Measurements from ENCODE around the gene CAMTA1. TPM values are rescaled to one million over a fixed set of nuclear protein-coding genes. Genes with fewer than 3 reads are reported as not detected.
"Not testable (repeated sequence)": the region's sequence is repeated elsewhere in the genome, so short reads cannot be mapped to it uniquely, and the experiment has no call there.

CAMTA1 gene
- total RNA-seq, 1 experiment from 2014 or later = 82.2 TPM

DNA sequence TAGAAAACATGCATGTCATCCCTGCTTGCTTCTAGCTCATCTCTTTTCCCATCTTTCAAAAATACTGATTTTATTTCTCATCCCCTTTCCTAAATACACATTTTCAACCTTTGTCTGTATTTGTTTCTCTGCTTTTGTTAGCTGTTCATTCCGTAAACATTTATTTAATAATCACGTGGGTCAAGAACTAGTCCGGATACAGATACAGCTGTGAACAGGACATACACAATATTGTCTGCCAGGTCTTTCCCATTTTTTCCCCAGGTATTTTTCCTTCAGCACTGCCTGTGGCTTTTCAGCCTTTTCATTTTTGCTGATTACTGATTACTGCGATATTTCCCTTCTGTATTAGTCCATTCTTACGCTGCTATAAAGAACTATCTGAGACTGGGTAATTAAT, 1004.6 kb downstream of the CAMTA1 start:
- TF ChIP-seq TCF7L2 (IDR thresholded peaks at IDR 0.05; ENCODE audit: low read depth, low read length) = no peak
- TF ChIP-seq, protein P1, sequence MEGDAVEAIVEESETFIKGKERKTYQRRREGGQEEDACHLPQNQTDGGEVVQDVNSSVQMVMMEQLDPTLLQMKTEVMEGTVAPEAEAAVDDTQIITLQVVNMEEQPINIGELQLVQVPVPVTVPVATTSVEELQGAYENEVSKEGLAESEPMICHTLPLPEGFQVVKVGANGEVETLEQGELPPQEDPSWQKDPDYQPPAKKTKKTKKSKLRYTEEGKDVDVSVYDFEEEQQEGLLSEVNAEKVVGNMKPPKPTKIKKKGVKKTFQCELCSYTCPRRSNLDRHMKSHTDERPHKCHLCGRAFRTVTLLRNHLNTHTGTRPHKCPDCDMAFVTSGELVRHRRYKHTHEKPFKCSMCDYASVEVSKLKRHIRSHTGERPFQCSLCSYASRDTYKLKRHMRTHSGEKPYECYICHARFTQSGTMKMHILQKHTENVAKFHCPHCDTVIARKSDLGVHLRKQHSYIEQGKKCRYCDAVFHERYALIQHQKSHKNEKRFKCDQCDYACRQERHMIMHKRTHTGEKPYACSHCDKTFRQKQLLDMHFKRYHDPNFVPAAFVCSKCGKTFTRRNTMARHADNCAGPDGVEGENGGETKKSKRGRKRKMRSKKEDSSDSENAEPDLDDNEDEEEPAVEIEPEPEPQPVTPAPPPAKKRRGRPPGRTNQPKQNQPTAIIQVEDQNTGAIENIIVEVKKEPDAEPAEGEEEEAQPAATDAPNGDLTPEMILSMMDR (IDR thresholded peaks at IDR 0.05) = no peak
- no peak for TF ChIP-seq POLR2AphosphoS5 (IDR thresholded peaks at IDR 0.05; ENCODE audit: low read depth, low read length)
- TF ChIP-seq SIN3A (IDR thresholded peaks at IDR 0.05; ENCODE audit: borderline replicate concordance, insufficient read depth, low read depth, low read length) = no peak
- TF ChIP-seq, protein P2, sequence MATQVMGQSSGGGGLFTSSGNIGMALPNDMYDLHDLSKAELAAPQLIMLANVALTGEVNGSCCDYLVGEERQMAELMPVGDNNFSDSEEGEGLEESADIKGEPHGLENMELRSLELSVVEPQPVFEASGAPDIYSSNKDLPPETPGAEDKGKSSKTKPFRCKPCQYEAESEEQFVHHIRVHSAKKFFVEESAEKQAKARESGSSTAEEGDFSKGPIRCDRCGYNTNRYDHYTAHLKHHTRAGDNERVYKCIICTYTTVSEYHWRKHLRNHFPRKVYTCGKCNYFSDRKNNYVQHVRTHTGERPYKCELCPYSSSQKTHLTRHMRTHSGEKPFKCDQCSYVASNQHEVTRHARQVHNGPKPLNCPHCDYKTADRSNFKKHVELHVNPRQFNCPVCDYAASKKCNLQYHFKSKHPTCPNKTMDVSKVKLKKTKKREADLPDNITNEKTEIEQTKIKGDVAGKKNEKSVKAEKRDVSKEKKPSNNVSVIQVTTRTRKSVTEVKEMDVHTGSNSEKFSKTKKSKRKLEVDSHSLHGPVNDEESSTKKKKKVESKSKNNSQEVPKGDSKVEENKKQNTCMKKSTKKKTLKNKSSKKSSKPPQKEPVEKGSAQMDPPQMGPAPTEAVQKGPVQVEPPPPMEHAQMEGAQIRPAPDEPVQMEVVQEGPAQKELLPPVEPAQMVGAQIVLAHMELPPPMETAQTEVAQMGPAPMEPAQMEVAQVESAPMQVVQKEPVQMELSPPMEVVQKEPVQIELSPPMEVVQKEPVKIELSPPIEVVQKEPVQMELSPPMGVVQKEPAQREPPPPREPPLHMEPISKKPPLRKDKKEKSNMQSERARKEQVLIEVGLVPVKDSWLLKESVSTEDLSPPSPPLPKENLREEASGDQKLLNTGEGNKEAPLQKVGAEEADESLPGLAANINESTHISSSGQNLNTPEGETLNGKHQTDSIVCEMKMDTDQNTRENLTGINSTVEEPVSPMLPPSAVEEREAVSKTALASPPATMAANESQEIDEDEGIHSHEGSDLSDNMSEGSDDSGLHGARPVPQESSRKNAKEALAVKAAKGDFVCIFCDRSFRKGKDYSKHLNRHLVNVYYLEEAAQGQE (IDR thresholded peaks at IDR 0.05; ENCODE audit: insufficient read depth in 1 of 2, low read depth in 2 of 2, low read length in 1 of 2) = no peak
- Histone ChIP-seq H3K27me3 (ENCODE audit: control insufficient read depth, insufficient read depth, low read length) (no peaks in the 10 kb centered on the region), H3K27ac (ENCODE audit: low read length) (no peak overlapping the region), H3K4me1 (ENCODE audit: control insufficient read depth, insufficient read depth, low read length) (no peaks in the 10 kb centered on the region), H3K36me3 (ENCODE audit: control insufficient read depth, insufficient read depth, low read length) (peaks cover 10% of the 10 kb centered on the region), H3K4me3 (ENCODE audit: low read depth in 2 of 2, low read length in 2 of 2) (no peak overlapping the region), H3K9me3 (ENCODE audit: control insufficient read depth, insufficient read depth, low read depth, low read length) (peaks cover 11% of the 10 kb centered on the region; the same call in 1 of the 2 replicates)
- intact Hi-C loops (cut with micrococcal nuclease; ENCODE audit: unreplicated experiment) (no loop called here), in situ Hi-C loops (cut with HindIII; ENCODE audit: low pct_unique_long_range_greater_than_20kb, low sequenced_read_pairs) (no loop called here)
- DNase-seq (ENCODE audit: low read depth, low spot score) = no peak
- CTCF ChIA-PET = no interaction called here
- POLR2A ChIA-PET = no interaction called here
- ATAC-seq = no peak
- BruUV-seq (replicated peaks) = no TSS peak

DNA sequence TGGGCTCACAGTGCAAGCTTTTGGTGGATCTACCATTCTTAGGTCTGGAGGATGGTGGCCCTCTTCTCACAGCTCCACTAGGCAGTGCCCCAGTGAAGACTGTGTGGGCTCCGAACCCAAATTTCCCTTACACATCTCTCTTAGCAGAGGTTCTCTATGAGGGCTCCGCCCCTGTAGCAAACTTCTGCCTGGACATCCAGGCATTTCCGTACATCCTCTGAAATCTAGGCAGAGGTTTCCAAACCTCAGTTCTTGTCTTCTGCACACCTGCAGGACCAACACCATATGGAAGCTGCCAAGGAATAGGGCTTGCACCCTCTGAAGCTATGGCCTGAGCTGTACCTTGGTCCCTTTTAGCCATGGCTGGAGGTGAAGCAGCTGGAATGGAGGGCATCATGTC, 1005.8 kb downstream of the CAMTA1 start:
- intact Hi-C loops (cut with micrococcal nuclease; ENCODE audit: unreplicated experiment); H3K27me3 ChIP-seq (ENCODE audit: control insufficient read depth, insufficient read depth, low read length); BruUV-seq (replicated peaks); H3K27ac ChIP-seq (ENCODE audit: low read length); CTCF ChIA-PET; DNase-seq (ENCODE audit: low read depth, low spot score); H3K4me3 ChIP-seq (ENCODE audit: low read depth in 2 of 2, low read length in 2 of 2); in situ Hi-C loops (cut with HindIII; ENCODE audit: low pct_unique_long_range_greater_than_20kb, low sequenced_read_pairs); H3K4me1 ChIP-seq (ENCODE audit: control insufficient read depth, insufficient read depth, low read length); ATAC-seq: not testable (repeated sequence)
- POLR2A ChIA-PET = interaction anchor here (0.5 kb wide), 1 partner anchor 122 kb away, joined by 5 read pairs; no protein-coding TSS in a partner anchor
- Histone ChIP-seq H3K9me3 (ENCODE audit: control insufficient read depth, insufficient read depth, low read depth, low read length) (peaks cover 11% of the 10 kb centered on the region; the same call in 1 of the 2 replicates), H3K36me3 (ENCODE audit: control insufficient read depth, insufficient read depth, low read length) (peaks cover 10% of the 10 kb centered on the region)

DNA sequence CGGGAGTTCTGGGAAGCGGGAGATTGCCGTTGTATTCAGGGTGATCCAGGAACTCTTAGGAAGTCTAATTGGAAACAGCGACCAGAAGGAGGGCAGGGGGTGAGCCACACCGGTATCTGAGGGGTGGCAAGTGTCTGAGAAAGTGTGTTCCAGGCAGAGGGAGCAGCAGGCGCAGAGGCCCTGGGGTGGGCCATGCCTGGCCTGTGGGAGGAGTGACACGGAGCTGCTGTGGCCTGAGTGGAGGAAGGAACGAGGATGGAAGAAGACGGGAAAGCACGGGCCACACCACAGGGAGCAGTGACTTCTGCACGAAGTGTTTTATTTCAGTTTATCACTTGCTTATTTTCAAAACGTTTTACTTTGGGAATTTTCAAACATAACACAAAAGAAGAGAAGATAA, 1010.2 kb downstream of the CAMTA1 start:
- ChIA-PET CTCF (no interaction called here), POLR2A (interaction anchor here (0.6 kb wide), 1 partner anchor 232 kb away, joined by 3 read pairs; no protein-coding TSS in a partner anchor)
- ATAC-seq = no peak
- BruUV-seq (replicated peaks) = no TSS peak
- TF ChIP-seq, protein P2 (IDR thresholded peaks at IDR 0.05; ENCODE audit: insufficient read depth in 1 of 2, low read depth in 2 of 2, low read length in 1 of 2) = no peak
- TF ChIP-seq, protein P1 (IDR thresholded peaks at IDR 0.05) = no peak
- TF ChIP-seq POLR2AphosphoS5 (IDR thresholded peaks at IDR 0.05; ENCODE audit: low read depth, low read length) = no peak
- TF ChIP-seq SIN3A (IDR thresholded peaks at IDR 0.05; ENCODE audit: borderline replicate concordance, insufficient read depth, low read depth, low read length) = no peak
- no peak for TF ChIP-seq TCF7L2 (IDR thresholded peaks at IDR 0.05; ENCODE audit: low read depth, low read length)
- no peaks in the 10 kb centered on the region for H3K27me3 ChIP-seq (ENCODE audit: control insufficient read depth, insufficient read depth, low read length)
- H3K4me3 ChIP-seq (ENCODE audit: low read depth in 2 of 2, low read length in 2 of 2) = no peak overlapping the region
- peaks cover 4% of the 10 kb centered on the region; the same call in 1 of the 2 replicates for H3K9me3 ChIP-seq (ENCODE audit: control insufficient read depth, insufficient read depth, low read depth, low read length)
- H3K4me1 ChIP-seq (ENCODE audit: control insufficient read depth, insufficient read depth, low read length) = no peaks in the 10 kb centered on the region
- H3K36me3 ChIP-seq (ENCODE audit: control insufficient read depth, insufficient read depth, low read length) = peaks cover 2% of the 10 kb centered on the region; the same call in 1 of the 2 replicates
- no peak overlapping the region for H3K27ac ChIP-seq (ENCODE audit: low read length)
- in situ Hi-C loops (cut with HindIII; ENCODE audit: low pct_unique_long_range_greater_than_20kb, low sequenced_read_pairs) (no loop called here), intact Hi-C loops (cut with micrococcal nuclease; ENCODE audit: unreplicated experiment) (no loop called here)
- no peak for DNase-seq (ENCODE audit: low read depth, low spot score)
